ENCODE results near the gene MPDU1.
"Not testable (repeated sequence)": the region's sequence is repeated elsewhere in the genome, so short reads cannot be mapped to it uniquely, and the experiment has no call there.

Gene MPDU1

DNA sequence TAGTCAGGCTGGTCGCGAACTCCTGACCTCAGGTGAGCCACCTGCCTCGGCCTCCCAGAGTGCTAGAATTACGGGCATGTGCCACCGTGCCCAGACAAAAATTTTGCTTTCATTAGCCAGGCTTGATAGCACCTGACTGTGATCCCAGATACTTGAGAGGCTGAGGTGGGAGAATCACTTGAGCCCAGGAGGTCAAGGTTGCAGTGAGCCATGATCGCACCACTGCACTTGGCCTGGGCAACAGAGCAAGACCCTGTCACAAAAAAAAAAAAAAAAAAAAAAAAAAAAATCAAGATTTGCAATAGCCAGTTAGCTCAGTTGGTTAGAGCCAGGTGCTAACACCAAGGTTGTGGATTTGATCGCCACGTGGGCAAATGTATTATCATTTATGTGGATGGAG is 37.2 kb downstream of the MPDU1 start:
- no peak for DNase-seq

DNA sequence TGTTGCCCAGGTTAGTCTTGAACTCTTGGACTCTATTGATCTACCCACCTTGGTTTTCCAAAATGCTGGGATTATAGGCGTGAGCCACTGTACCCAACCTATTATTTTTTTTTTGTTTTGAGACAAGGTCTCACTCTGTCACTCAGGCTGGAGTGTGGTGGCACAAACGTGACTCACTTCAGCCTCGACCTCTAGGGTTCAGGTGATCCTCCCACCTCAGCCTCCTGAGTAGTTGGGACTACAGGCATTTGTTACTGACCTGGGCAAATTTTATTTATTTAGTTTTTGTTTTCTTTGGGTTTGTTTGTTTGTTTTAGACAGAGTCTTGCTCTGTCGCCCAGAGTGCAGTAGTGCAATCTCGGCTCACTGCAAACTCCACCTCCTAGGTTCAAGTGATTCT is 40.0 kb downstream of the MPDU1 start:
- no peak for DNase-seq

DNA sequence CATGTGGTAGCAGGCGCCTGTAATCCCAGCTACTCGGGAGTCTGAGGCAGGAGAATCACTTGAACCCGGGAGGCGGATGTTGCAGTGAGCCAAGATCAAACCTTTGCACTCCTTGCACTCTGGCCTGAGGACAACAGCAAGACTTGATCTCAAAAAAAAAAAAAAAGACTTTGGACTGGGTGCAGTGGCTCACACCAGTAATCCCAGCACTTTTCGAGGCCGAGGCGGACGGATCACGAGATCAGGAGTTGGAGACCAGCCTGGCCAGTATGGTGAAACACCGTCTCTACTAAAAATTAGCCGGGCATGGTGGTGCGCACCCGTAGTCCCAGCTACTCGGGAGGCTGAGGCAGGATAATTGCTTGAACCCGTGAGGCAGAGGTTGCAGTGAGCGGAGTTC is 42.1 kb downstream of the MPDU1 start:
- not testable (repeated sequence) for DNase-seq

DNA sequence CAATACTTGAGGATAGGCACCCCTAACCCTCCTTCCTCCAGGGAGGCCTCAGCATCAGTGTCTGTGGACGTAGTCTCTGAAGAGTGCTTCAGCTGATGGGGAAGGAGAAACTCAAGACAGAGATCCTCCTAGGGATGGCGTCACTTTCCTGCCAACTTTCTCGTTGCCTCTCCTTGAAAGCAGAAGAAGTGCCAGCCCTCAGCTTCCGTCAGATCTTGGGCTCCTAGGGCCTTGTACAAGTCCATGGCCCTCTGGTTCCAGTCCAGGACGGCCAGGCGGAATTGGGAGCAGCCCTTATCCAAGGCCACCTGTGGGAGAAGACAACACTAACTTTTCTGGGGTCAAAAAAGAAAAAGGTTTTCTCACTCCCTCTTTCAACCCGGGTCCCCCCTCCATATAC is 42.7 kb downstream of the MPDU1 start:
- DNase-seq: no peak

DNA sequence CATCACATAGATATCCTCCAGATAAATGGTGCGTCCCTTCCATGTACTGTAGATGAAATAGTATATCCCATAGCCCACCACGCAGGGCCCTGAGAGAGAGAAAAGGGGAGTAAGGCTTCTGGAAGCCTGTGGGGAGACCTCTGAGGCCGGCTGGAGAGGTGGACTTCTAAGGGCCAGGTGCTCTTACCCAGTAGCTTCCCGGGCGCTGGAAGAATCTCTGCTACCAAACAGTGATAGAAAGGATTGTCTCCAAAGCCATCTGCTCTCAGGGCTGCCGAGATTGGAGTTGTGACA is 43.3 kb downstream of the MPDU1 start:
- DNase-seq: no peak

DNA sequence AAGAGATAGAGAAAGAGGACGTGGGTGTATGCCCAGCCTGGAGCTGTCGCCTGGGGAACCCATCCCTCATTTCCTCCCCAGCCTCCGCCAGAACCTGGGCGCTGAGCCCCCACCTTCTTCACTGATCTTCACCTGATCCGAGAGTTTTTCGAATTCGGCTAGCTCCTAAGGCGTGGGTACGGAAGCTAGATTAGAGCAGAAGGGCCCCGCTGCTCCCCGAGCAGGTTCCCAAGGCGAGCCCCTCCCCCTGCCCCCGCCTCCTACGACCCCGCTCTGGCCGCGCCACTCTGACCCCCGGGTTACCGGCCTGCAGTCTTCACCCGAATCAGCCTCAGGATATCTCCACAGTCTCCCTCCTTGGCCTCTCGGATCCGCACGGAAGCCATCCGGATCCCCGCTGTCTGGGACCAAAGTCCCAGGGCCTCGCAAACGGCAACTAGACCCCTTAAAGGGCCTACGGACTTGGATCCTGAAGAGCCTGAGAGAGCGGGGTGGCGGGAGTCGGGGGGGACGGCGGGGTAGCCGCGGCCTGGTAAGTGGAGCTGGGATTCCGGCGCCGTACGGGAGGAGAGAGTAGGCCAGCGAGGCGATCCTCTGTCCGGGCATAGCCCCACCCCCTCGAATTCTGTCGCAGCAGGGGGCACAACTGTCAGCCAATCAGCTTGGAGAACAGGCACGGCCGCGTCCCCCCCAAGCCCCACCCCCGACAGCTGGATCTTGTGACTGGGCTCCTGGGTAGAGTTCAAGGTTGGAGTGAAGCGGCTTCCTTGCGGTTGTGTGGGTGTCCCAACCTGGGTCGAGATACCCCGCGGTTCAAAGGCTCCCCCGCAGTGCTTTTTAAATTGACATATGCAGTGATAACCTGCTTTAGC is 43.8 kb downstream of the MPDU1 start, which contains the start of gene SAT2:
TSS of gene SAT2 (minus strand) at position 572 of the 872 bp plus-strand sequence. CDS start at position 386, 186 bp downstream.
- peak; percentile 91 for DNase-seq

DNA sequence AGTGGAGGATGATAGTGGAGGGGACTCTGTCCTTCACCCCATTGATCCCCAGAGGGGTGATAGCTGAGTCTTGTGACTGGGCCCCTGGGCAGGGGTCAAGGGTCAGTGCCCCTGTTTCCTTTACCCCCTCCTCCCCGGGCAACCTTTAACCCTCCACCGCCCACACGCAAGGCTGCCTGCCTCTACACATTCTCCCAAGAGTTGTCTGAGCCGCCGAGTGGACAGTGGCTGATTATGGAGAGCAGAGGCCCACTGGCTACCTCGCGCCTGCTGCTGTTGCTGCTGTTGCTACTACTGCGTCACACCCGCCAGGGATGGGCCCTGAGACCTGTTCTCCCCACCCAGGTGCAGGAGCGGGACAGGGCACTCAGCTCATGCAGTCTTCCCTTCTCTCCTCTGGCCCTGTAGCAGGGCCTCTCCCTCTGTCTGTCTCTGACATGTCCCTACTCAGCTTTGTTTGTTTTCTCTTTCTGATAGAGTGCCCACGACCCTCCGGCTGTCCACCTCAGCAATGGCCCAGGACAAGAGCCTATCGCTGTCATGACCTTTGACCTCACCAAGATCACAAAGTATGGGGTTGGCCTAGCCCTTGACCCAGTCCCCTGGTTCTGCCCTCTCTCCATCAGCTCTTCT is 46.4 kb downstream of the MPDU1 start, which contains the start of gene SHBG:
TSS of gene SHBG (plus strand) at position 197 of the 633 bp plus-strand sequence. CDS start at position 235, 38 bp downstream.
- DNase-seq: no peak

DNA sequence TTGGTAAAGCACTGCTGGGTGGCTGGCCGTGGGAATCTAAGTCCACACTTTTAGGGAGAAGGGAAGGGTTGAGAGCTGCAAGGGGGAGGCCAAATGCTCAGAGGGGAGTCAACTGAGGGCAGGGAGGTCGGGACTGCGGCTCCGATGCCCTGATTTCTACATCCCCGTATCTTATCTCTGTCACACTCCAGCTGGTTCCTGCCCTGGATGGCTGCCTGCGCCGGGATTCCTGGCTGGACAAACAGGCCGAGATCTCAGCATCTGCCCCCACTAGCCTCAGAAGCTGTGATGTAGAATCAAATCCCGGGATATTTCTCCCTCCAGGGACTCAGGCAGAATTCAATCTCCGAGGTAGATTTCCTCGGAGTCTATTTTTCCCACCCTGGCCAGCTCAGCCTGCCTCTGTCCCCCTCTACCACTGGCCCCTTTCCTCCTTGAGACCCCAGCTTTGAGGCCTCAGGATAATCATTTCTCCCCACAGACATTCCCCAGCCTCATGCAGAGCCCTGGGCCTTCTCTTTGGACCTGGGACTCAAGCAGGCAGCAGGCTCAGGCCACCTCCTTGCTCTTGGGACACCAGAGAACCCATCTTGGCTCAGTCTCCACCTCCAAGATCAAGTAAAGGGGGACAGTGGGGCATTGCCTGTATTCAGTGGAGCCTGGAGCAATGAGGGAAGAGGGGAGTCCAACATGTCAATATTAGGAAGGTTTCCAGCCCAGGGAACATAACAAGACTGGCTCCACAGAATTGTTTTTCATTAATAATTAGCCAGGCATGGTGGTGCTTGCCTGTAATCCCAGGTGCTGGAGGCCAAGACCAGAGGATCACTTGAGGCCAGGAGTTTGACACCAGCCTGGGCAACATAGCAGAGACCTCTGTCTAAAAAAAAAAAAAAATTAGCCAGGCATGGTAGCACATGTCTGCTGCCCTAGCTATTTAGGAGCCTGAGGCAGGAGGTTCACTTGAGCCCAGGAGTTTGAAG is 48.0 kb downstream of the MPDU1 start:
- DNase-seq: no peak

DNA sequence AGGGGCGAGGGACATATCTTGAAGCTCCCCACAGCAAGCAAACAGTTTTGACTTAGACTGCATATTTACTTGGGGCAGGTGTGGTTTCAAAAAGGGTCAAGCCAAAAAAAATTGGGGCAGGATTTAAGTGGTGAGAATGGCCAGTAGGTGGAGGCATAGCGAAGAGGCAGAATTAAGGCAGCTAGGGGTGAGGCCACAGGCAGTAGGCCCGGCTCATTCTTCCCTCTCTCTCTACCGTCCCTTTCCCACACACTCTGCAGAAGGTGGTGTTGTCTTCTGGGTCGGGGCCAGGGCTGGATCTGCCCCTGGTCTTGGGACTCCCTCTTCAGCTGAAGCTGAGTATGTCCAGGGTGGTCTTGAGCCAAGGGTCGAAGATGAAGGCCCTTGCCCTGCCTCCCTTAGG is 48.8 kb downstream of the MPDU1 start:
- DNase-seq: peak; percentile 6

DNA sequence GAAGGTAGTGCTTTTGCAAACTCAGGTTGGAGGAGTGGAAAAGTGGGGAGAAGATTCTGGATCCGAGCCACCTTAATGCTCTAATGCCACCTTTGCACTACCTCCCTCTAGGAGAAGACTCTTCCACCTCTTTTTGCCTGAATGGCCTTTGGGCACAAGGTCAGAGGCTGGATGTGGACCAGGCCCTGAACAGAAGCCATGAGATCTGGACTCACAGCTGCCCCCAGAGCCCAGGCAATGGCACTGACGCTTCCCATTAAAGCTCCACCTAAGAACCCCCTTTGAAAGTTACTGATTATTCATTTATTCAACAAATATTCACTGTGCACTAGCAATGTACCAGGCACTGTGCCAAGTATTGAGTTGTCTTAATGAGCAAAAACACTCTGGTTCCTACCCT is 49.4 kb downstream of the MPDU1 start:
- DNase-seq: no peak

DNA sequence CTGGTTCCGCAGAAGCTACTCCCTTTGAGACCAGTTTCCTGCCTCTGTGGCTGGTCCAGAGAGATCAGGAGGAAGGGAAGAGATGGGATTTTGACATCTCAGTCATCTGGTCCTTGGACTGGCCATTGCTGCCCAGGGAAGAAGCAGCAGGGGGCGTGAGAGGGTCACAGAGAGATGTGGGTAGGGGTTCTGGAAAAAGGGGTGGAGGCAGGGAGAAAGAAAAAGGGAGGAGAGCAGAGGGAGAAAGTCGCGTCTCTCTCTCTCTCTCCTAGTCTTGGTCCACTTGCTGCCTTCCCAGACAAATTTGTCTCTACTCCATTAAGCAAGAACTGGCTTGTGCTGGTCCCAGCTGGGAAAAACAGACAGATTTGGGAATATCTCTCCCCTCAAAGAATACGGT is 50.7 kb downstream of the MPDU1 start:
- no peak for DNase-seq

DNA sequence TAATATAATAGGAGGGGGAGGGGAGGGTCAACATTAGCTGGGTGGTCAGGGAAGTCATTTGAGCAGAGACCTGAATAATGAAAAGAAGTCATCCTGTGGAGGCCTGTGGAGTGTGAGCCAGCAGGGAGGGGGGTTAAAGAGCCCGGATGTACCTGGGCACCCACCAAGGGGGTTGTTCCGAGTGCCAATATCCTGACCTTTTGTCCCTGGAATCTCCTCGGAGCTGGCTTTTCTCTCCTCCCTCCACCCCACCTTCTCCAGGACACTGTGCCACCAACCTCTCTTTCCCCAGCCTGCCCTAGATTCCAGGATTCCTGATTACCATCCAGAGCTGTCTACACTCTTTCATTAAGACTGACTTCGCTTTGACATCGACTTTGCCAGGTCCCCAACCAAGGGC is 52.5 kb downstream of the MPDU1 start:
- DNase-seq: no peak
